GM12878 (cell line): ENCODE measurements around the gene KCNJ18. TPM values are rescaled to one million over a fixed set of nuclear protein-coding genes. Genes with fewer than 3 reads are reported as not detected.
"Not testable (repeated sequence)": the region's sequence is repeated elsewhere in the genome, so short reads cannot be mapped to it uniquely, and the experiment has no call there.

Experiments
- ATAC-seq: fragments of 200-7000 bp; cut with Tn5 transposase; 3 replicates; pipeline ENCODE4 v1.9.1; 2020; ENCODE audit warnings: mild to moderate bottlenecking, moderate library complexity
- BruUV-seq: library from RNA; stranded (reverse); fragments of 400-500 nt; replicated peaks from 2 replicates; lab custom pipeline; 2021; lab: Mats Ljungman, UMichigan
- CTCF ChIA-PET: fragments of 300-600 bp; sonication (Branson Sonifier 250); formaldehyde crosslinking; extraction: SDS; loops from one replicate; lab custom pipeline; 2021; ENCODE audit warnings: inconsistent platforms; lab: Yijun Ruan, JAX
- POLR2A ChIA-PET: fragments of 350-600 bp; formaldehyde crosslinking; extraction: SDS; loops from one replicate; lab custom pipeline; 2021; ENCODE audit warnings: inconsistent platforms; lab: Charles Lee
- RAD21 ChIA-PET: fragments of 300-600 bp; sonication (Branson Sonifier 250); formaldehyde crosslinking; loops from one replicate; lab custom pipeline; 2023; ENCODE audit warnings: antibody characterized with exemption; ENCODE audit not compliant: unreplicated experiment; lab: Charles Lee
- SMC1A ChIA-PET: fragments of 300-600 bp; sonication (Branson Sonifier 250); formaldehyde crosslinking; loops from one replicate; lab custom pipeline; 2023; ENCODE audit not compliant: unreplicated experiment, uncharacterized antibody; lab: Charles Lee
- DNase-seq: peaks from one replicate; pipeline ENCODE4 v3.0.0-alpha.2; 2011; ENCODE audit warnings: low read depth, low spot score
- FAIRE-seq: peaks from 3 replicates; lab custom pipeline; 2011; peaks lifted over from hg19 to GRCh38; lab: Jason Lieb, UNC
- H2AFZ ChIP-seq: 2 replicates; pipeline ENCODE4 v1.6.0; 2011; ENCODE audit warnings: low read depth, low read length, control low read depth; ENCODE audit not compliant: control insufficient read depth
- H3K27ac ChIP-seq: 2 replicates; pipeline ENCODE4 v1.5.1; 2011; ENCODE audit warnings: control low read depth; ENCODE audit not compliant: control insufficient read depth, insufficient read depth
- H3K27me3 ChIP-seq, 2 experiments: replicated peaks in 1 of 2; 2 replicates each; pipeline versions ENCODE4 v1.6.0 to v1.6.1; 2011; ENCODE audit warnings: low read length in 1 of 2; ENCODE audit not compliant: control insufficient read depth in 2 of 2, insufficient read depth in 2 of 2
- H3K36me3 ChIP-seq, 2 experiments: 2 replicates each; pipeline ENCODE4 v1.5.1; 2011; ENCODE audit warnings: low read length in 1 of 2; ENCODE audit not compliant: control insufficient read depth in 2 of 2, insufficient read depth in 2 of 2
- H3K4me1 ChIP-seq: 2 replicates; pipeline ENCODE4 v1.6.1; 2011; ENCODE audit warnings: mild to moderate bottlenecking, low read length, moderate library complexity, mixed read lengths; ENCODE audit not compliant: control insufficient read depth, insufficient read depth
- H3K4me2 ChIP-seq: 2 replicates; pipeline ENCODE4 v1.6.0; 2011; ENCODE audit warnings: control low read depth; ENCODE audit not compliant: control insufficient read depth, insufficient read depth
- H3K4me3 ChIP-seq: fragments of 200-600 bp; sonication (generic); 2 replicates; pipeline ENCODE4 v1.5.1; 2016
- H3K79me2 ChIP-seq: 2 replicates; pipeline ENCODE4 v1.6.0; 2011; ENCODE audit warnings: low read length; ENCODE audit not compliant: control insufficient read depth, insufficient read depth
- H3K9ac ChIP-seq: 2 replicates; pipeline ENCODE4 v1.8.0; 2011; ENCODE audit warnings: low read length, control low read depth, mixed read lengths; ENCODE audit not compliant: control insufficient read depth, insufficient read depth
- H3K9me3 ChIP-seq: replicated peaks from 3 replicates; pipeline ENCODE4 v1.5.1; 2011; ENCODE audit warnings: mild to moderate bottlenecking, low read length; ENCODE audit not compliant: control insufficient read depth, insufficient read depth
- H4K20me1 ChIP-seq: 2 replicates; pipeline ENCODE4 v1.6.0; 2011; ENCODE audit not compliant: control insufficient read depth, insufficient read depth
- WGBS: methylation state at CpG from one replicate; pipeline ENCODE4 v1.1.6; 2016; ENCODE audit warnings: low lambda C conversion rate; ENCODE audit not compliant: insufficient replicate concordance, insufficient coverage; ENCODE audit errors: missing lambda C conversion rate; 5-methylcytosine and 5-hydroxymethylcytosine counted together
- in situ Hi-C: fragments of 300-500 bp; cut with MboI; formaldehyde crosslinking; loops from 9 replicates; pipeline ENCODE4 v1.14.3; 2018; ENCODE audit warnings: mixed read lengths
- intact Hi-C: fragments of 100-400 bp; cut with micrococcal nuclease; formaldehyde crosslinking; loops from one replicate; pipeline ENCODE4 v1.14.2; 2022; ENCODE audit not compliant: unreplicated experiment
- polyA plus RNA-seq, 11 experiments: library from polyadenylated mRNA; depleted of rRNA in 4 of 11; unstranded in 6 of 11; stranded (reverse) in 5 of 11; fragments of >200 nt; fragmentation: Nextera tagmentation in 4 of 11; fragmentation: Illumina TruSeq in 1 of 11; extraction: Ambion mirVana in 4 of 11; extraction: Trizol in 1 of 11; gene quantifications; 1 replicate in 1 of 11; 2 replicates in 10 of 11; pipeline versions ENCODE4 v1.2.1 to v1.2.3, GENCODE V29; 2011 to 2016; ENCODE audit warnings: inconsistent platforms in 2 of 11, missing spikeins in 2 of 11, low read depth in 1 of 11
- total RNA-seq, 4 experiments: library from RNA; depleted of rRNA in 3 of 4; stranded (reverse); fragments of >200 nt in 3 of 4; fragmentation: Illumina TruSeq in 1 of 4; extraction: Trizol in 1 of 4; gene quantifications; 2 replicates each; pipeline versions ENCODE4 v1.2.1 to v1.2.3, GENCODE V29; 2013 to 2021

The KCNJ18 gene
- total and polyA plus RNA-seq, 10 of the 15 experiments (the other 5 are each of a cell fraction or from before 2014, with no cell fraction given): not detected

DNA sequence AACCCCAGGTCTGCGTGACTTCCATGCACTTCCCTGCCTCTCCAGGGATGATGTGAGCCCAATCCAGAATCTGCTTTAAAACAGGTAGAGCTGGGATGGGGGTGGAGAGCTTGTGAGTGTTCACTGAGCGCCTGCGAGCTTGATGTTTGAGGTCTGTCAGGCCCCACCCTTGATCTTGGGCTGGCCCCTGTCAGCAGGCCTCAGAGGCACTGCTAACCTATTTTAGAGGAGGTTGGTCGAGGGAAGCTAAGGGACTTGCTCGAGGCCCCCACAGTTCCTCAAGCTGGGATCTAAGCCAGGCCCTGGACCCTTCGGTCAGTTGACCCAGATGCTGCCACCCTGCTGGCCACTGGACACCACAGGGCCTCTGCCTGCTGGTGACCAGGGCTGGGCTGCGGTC, 14.8 kb downstream of the KCNJ18 start:
- in situ Hi-C loops: loop anchor here (5.0 kb wide), 1 partner anchor 285 kb away; no protein-coding TSS in a partner anchor
- DNase-seq, H3K4me2 ChIP-seq, H2AFZ ChIP-seq, H3K4me1 ChIP-seq, H3K36me3 ChIP-seq, H4K20me1 ChIP-seq, intact Hi-C loops, H3K9ac ChIP-seq, FAIRE-seq, BruUV-seq, H3K9me3 ChIP-seq, RAD21 ChIA-PET, POLR2A ChIA-PET, H3K27ac ChIP-seq, ATAC-seq, SMC1A ChIA-PET, H3K4me3 ChIP-seq, H3K79me2 ChIP-seq, H3K27me3 ChIP-seq, CTCF ChIA-PET: not testable (repeated sequence)
- WGBS: 14% methylated on average over 6 of the region's 7 CpGs

DNA sequence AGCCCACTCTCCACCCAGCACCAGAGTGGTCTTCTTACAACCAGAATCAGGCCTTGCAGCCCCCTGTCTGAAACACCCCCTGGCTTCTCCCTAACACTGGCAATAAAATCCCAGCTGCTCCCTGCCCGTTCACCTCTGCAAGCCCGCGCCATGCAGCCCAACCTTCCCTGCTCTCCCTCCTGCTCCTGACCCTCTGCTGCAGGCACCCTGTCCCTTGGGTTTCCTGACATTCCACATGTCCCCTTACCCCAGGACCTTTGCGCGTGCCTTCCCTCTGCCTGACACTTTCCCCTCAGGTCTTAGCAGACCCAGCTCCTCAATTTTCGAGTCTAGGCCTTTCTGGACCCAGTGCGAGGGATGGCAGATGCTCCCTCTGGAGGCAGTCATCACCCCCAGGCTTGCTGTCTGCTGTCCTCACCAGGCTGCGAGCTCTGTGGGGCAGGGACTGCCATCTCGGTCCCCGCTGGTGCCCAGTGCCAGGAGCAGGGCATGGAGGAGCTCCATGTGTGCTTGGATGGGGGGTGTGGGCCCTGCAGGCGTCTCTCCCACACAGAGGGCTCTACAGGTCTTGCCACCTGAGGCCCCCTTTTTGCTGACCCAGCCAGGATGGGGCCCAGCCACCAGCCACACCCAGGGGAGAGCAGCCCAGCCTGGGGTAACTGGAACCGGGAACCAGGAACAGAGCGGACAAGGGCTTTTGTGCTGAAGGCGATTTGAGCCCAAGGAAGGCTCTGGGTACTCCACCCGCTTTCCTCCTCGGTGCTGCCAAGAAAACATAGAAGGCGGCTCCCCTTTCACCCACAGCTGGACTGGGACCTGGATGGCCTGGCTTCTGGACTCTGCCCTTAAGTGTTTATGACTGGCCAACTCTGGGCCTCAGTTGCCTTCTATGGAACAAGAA, 15.6 kb downstream of the KCNJ18 start:
- FAIRE-seq, H3K4me3 ChIP-seq, H2AFZ ChIP-seq, SMC1A ChIA-PET, CTCF ChIA-PET, H3K9me3 ChIP-seq, RAD21 ChIA-PET, intact Hi-C loops, H3K27ac ChIP-seq, ATAC-seq, POLR2A ChIA-PET, H3K9ac ChIP-seq, H3K27me3 ChIP-seq, H3K4me1 ChIP-seq, H3K36me3 ChIP-seq, BruUV-seq, DNase-seq, H3K79me2 ChIP-seq, H3K4me2 ChIP-seq, H4K20me1 ChIP-seq: not testable (repeated sequence)
- 49% methylated on average over 13 of the region's 17 CpGs for WGBS
- in situ Hi-C loops: loop anchor here (5.0 kb wide), 1 partner anchor 286 kb away; no protein-coding TSS in a partner anchor

DNA sequence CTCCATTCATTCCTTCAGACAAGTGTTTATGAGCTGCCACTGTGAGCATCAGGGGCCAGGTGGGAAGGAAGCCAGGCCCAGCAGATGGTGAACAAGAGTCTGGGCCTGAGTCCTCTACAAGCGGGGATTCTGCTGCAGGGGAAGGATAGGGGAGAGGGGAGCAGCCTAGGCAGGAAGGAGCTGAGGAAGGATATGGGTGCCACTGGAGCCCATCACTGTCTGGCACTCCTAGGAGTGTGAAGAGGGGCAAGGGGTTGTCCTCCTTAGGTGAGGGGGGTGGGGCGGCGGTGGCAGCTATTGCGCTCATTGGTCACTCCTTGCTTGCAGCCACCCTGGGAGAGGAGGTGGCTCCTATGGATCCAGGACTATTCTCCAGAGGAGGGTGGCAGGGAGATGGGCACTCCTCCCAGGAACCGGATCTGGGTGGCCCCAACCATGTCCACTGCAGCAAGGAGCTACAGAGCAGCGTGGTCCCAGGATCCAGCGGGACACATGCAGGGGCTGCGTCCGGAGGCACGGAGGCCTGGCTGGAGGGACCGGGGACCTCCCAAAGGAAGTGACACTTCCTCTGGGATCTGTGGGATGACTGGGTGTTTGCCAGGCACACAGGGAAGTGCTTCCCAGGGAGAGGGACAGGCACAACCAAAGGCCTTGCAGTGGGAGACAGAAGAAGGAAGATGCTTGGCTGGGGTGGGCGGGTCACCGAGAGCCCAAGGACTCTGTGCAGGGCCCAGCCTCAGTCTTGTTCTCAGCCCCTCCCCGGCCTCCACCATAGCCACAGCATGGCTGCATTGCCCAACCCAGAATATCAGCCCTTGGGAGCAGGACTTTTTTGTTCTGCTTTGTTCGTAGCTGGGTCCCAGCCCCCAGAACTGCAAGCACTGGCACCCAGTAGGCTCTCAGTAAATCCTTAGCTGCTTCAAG, 16.6 kb downstream of the KCNJ18 start:
- in situ Hi-C loops: loop anchor here (5.0 kb wide), 1 partner anchor 287 kb away; no protein-coding TSS in a partner anchor

More for the DNA sequence above, 16.6 kb downstream of the KCNJ18 start:
- CTCF ChIA-PET, H3K9ac ChIP-seq, SMC1A ChIA-PET, H2AFZ ChIP-seq, intact Hi-C loops, H3K79me2 ChIP-seq, H3K36me3 ChIP-seq, H3K4me2 ChIP-seq, H3K4me1 ChIP-seq, H4K20me1 ChIP-seq, RAD21 ChIA-PET, H3K27me3 ChIP-seq, H3K4me3 ChIP-seq, BruUV-seq, H3K27ac ChIP-seq, H3K9me3 ChIP-seq, ATAC-seq, FAIRE-seq, DNase-seq, POLR2A ChIA-PET: not testable (repeated sequence)
- WGBS: 31% methylated on average over 15 of the region's 15 CpGs
